Fibroblast of villous mesenchyme (primary cell): ENCODE measurements around the gene CLGN. TPM values are rescaled to one million over a fixed set of nuclear protein-coding genes. Genes with fewer than 3 reads are reported as not detected.
A peak's percentile ranks its signal among the peaks of the same experiment; 100 is the strongest.

Source experiments
- DNase-seq: peaks from one replicate; pipeline ENCODE4 v3.0.0-alpha.2; 2010; ENCODE audit warnings: low read depth
- H3K4me3 ChIP-seq: 2 replicates; pipeline ENCODE4 v1.5.1; 2011; ENCODE audit warnings: low read depth, mild to moderate bottlenecking, low read length
- CTCF ChIP-seq: IDR thresholded peaks from 2 replicates; pipeline ENCODE4 v1.5.1; 2012; ENCODE audit warnings: low read depth, mild to moderate bottlenecking, low read length; ENCODE audit not compliant: insufficient read depth
- total RNA-seq: library from RNA; depleted of rRNA; stranded (reverse); fragments of >200 nt; gene quantifications from 2 replicates; pipeline ENCODE4 v1.2.3, GENCODE V29; 2012

The CLGN gene
- total RNA-seq, 1 donor: 1.7 TPM

DNA sequence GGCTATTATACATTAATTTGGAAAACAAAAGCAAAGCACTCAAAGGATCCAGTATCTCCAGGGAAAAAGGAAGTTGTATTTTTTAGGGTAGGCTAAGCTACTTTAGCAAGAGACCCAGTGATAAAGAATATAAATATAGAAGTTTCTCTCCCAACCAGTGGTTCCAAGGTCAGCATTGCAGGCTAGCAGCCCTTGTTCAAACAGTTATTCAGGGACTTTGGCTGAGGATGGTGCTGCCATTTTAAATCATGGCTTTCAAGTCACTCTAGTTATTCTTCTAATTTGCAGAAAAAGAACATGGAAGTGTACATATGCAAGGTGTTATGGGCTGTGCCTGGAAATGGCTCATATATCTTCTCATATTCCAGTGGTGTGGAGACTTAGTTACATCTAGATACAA, 44.7 kb downstream of the CLGN start:
- H3K4me3 ChIP-seq: no peak overlapping the region
- no peak for TF ChIP-seq CTCF
- DNase-seq: no peak

GRCh38 chr4:140374130-140374477, 53.3 kb downstream of the CLGN start:
- no peak for DNase-seq
- peak overlapping the region; percentile 77 for H3K4me3 ChIP-seq
- TF ChIP-seq CTCF: no peak

- peak within 1 kb of the TSS; percentile 77 for H3K4me3 ChIP-seq
- TF ChIP-seq CTCF: no peak
- DNase-seq: peak; percentile 99
These were observed 53.9 kb downstream of the CLGN start, which contains the start of gene SCOC for GRCh38 chr4:140373328-140374129. TSS of gene SCOC (plus strand) at chr4:140373646. CDS start at chr4:140379171, 5,525 bp downstream.

GRCh38 chr4:140372751-140373327, 54.6 kb downstream of the CLGN start:
- DNase-seq: peak; percentile 8
- TF ChIP-seq CTCF: peak; percentile 8
- H3K4me3 ChIP-seq: peak overlapping the region; percentile 77

DNA sequence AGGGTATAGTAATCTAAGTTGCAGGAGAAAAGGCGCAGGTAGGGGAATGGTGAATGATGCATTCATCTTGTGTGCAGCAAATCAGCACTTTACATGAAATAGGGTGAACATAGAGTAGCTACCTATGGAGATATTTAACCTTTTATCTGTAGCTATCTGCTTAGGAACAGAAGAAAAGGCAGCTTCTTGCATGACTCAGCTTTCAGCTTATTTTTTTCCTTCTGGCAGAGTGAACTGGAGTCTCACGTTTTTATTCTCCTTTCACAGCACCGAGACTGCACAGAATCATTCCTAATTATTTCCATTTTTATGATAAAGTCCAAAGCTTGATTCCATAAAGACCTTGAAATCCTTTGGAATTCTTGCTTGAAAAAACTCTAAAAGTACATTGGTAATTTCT, 58.8 kb downstream of the CLGN start:
- DNase-seq: no peak
- no peak overlapping the region for H3K4me3 ChIP-seq
- no peak for TF ChIP-seq CTCF

GRCh38 chr4:140367738-140368137, 59.7 kb downstream of the CLGN start:
- DNase-seq: no peak
- TF ChIP-seq CTCF: no peak
- no peak overlapping the region for H3K4me3 ChIP-seq
